HCT116 (cell line): ENCODE measurements around the gene MYO5C.

Source experiments
- EZH2 ChIP-seq: fragments of 200-600 bp; sonication (generic); IDR thresholded peaks from 2 replicates; pipeline ENCODE4 v1.6.1; 2017; ENCODE audit warnings: antibody characterized with exemption, mixed run types
- POLR2A ChIP-seq: IDR thresholded peaks from 2 replicates; pipeline ENCODE4 v1.7.0; 2011; ENCODE audit warnings: borderline replicate concordance; ENCODE audit not compliant: insufficient read depth, insufficient read length; ENCODE audit errors: extremely low read depth
- YY1 ChIP-seq: IDR thresholded peaks from 2 replicates; pipeline ENCODE4 v1.6.1; 2011; ENCODE audit warnings: low read length, low read depth, moderate library complexity, mild to moderate bottlenecking; ENCODE audit not compliant: insufficient replicate concordance; ENCODE audit errors: extremely low read depth
- TF ChIP-seq, protein P1 (sequence below), 3 experiments: fragments of 200-600 bp in 1 of 3; sonication (generic) in 1 of 3; IDR thresholded peaks in 2 of 3; conservative IDR thresholded peaks in 1 of 3; 2 replicates each; pipeline ENCODE4 v1.5.1; 2012 to 2017; ENCODE audit warnings: low read depth in 2 of 3, low read length in 2 of 3, antibody characterized with exemption in 1 of 3, borderline replicate concordance in 1 of 3, control low read depth in 1 of 3, mild to moderate bottlenecking in 1 of 3, mixed read lengths in 1 of 3, mixed run types in 1 of 3, moderate library complexity in 1 of 3; ENCODE audit not compliant: insufficient read depth in 1 of 3
- TF ChIP-seq, protein P2 (sequence below): IDR thresholded peaks from 2 replicates; pipeline ENCODE4 v1.6.1; 2012; ENCODE audit warnings: low read depth
- TF ChIP-seq, protein P3 (sequence below): IDR thresholded peaks from 2 replicates; pipeline ENCODE4 v1.6.1; 2012
- TF ChIP-seq, protein P4 (sequence below): IDR thresholded peaks from 2 replicates; pipeline ENCODE4 v1.6.1; 2011; ENCODE audit warnings: mild to moderate bottlenecking, low read length, moderate library complexity; ENCODE audit not compliant: insufficient replicate concordance; ENCODE audit errors: extremely low read depth

DNA sequence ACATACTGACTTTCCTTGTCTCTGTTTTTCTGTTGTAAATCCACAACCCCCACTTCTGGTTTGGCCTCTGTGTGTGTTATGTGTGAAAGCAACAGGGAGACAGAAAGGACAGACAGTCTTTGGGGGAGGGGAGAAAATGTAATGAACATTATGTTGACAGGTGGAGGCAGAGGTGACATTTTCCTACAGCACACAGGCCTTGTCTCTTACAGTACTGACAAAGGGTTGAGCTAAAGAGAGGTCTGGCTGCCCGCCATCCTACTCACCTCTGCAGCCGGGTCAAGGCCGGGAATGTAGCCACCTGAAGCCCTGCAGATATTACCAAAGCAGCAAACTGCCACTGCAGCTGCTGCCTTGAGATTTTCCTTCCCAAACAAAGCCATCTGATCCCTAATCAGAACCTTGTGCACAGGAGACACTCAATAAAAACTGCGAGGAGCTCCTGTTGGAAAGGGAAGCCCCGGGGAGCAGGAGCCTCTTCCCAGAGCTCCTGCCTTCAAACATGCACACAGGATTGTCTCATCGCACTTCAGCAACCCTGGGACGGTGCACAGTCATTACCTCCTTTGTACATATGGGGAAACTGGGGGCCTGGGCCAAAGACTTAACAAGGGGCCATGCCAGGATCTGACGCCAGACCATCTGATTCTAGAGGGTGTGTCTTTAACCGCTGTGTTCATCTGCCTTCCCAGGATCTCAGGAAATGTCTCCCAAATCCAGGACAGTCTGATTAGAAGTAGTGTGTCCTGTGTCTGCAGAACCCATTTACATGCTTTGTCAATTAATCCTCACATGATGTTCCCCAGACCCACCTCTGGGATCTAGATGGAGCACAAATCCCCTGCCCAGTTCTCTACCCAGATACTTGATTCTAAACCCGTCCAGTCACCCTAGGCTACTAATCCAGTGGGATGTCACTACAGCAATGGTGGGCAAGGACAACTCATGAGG is 14.2 kb downstream of the MYO5C start:
- TF ChIP-seq POLR2A (no peak), EZH2 (no peak), YY1 (no peak)
- TF ChIP-seq, protein P1, sequence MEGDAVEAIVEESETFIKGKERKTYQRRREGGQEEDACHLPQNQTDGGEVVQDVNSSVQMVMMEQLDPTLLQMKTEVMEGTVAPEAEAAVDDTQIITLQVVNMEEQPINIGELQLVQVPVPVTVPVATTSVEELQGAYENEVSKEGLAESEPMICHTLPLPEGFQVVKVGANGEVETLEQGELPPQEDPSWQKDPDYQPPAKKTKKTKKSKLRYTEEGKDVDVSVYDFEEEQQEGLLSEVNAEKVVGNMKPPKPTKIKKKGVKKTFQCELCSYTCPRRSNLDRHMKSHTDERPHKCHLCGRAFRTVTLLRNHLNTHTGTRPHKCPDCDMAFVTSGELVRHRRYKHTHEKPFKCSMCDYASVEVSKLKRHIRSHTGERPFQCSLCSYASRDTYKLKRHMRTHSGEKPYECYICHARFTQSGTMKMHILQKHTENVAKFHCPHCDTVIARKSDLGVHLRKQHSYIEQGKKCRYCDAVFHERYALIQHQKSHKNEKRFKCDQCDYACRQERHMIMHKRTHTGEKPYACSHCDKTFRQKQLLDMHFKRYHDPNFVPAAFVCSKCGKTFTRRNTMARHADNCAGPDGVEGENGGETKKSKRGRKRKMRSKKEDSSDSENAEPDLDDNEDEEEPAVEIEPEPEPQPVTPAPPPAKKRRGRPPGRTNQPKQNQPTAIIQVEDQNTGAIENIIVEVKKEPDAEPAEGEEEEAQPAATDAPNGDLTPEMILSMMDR (IDR thresholded peaks at IDR 0.05 in 2 of 3, conservative IDR thresholded peaks at IDR 0.05 in 1 of 3; ENCODE audit: borderline replicate concordance in 1 of 3, insufficient read depth in 1 of 3, low read depth in 2 of 3, low read length in 2 of 3): no peak
- TF ChIP-seq, protein P2, sequence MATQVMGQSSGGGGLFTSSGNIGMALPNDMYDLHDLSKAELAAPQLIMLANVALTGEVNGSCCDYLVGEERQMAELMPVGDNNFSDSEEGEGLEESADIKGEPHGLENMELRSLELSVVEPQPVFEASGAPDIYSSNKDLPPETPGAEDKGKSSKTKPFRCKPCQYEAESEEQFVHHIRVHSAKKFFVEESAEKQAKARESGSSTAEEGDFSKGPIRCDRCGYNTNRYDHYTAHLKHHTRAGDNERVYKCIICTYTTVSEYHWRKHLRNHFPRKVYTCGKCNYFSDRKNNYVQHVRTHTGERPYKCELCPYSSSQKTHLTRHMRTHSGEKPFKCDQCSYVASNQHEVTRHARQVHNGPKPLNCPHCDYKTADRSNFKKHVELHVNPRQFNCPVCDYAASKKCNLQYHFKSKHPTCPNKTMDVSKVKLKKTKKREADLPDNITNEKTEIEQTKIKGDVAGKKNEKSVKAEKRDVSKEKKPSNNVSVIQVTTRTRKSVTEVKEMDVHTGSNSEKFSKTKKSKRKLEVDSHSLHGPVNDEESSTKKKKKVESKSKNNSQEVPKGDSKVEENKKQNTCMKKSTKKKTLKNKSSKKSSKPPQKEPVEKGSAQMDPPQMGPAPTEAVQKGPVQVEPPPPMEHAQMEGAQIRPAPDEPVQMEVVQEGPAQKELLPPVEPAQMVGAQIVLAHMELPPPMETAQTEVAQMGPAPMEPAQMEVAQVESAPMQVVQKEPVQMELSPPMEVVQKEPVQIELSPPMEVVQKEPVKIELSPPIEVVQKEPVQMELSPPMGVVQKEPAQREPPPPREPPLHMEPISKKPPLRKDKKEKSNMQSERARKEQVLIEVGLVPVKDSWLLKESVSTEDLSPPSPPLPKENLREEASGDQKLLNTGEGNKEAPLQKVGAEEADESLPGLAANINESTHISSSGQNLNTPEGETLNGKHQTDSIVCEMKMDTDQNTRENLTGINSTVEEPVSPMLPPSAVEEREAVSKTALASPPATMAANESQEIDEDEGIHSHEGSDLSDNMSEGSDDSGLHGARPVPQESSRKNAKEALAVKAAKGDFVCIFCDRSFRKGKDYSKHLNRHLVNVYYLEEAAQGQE: no peak
- TF ChIP-seq, protein P3, sequence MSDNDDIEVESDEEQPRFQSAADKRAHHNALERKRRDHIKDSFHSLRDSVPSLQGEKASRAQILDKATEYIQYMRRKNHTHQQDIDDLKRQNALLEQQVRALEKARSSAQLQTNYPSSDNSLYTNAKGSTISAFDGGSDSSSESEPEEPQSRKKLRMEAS: no peak
- TF ChIP-seq, protein P4, sequence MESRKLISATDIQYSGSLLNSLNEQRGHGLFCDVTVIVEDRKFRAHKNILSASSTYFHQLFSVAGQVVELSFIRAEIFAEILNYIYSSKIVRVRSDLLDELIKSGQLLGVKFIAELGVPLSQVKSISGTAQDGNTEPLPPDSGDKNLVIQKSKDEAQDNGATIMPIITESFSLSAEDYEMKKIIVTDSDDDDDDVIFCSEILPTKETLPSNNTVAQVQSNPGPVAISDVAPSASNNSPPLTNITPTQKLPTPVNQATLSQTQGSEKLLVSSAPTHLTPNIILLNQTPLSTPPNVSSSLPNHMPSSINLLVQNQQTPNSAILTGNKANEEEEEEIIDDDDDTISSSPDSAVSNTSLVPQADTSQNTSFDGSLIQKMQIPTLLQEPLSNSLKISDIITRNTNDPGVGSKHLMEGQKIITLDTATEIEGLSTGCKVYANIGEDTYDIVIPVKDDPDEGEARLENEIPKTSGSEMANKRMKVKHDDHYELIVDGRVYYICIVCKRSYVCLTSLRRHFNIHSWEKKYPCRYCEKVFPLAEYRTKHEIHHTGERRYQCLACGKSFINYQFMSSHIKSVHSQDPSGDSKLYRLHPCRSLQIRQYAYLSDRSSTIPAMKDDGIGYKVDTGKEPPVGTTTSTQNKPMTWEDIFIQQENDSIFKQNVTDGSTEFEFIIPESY: no peak
